B cell (primary cell): ENCODE data around the gene TMEM86B. TPM values are rescaled to one million over a fixed set of nuclear protein-coding genes. Genes with fewer than 3 reads are reported as not detected.

Source experiments
- ATAC-seq: fragments of 200-7000 bp; cut with Tn5 transposase; one replicate; pipeline ENCODE4 v1.10.0; 2021; ENCODE audit warnings: low read depth, mild to moderate bottlenecking, moderate number of reproducible peaks, moderate library complexity
- CTCF ChIA-PET: fragments of 350-600 bp; sonication (Branson Sonifier 250); formaldehyde crosslinking; loops from one replicate; lab custom pipeline; 2021; ENCODE audit warnings: antibody characterized with exemption, inconsistent platforms; lab: Charles Lee
- POLR2A ChIA-PET: fragments of 350-600 bp; sonication (Branson Sonifier 250); formaldehyde crosslinking; loops from one replicate; lab custom pipeline; 2021; ENCODE audit warnings: antibody characterized with exemption; lab: Charles Lee
- DNase-seq: peaks from one replicate; pipeline ENCODE4 v3.0.0; 2013
- H2AFZ ChIP-seq: 2 replicates; pipeline ENCODE4 v1.6.1; 2012; ENCODE audit warnings: mild to moderate bottlenecking, low read depth, low read length; ENCODE audit not compliant: insufficient read depth, poor library complexity, severe bottlenecking
- H3K27ac ChIP-seq, 2 donors: 1 replicate in 1 of 2; 2 replicates in 1 of 2; pipeline ENCODE4 v1.5.1; 2012 to 2013; ENCODE audit warnings: low read length in 2 of 2, mild to moderate bottlenecking in 2 of 2, moderate library complexity in 1 of 2
- H3K27me3 ChIP-seq, 4 experiments: fragments of 200-600 bp in 1 of 4; sonication (generic) in 1 of 4; replicated peaks in 1 of 4; 1 replicate in 2 of 4; 2 replicates in 2 of 4; pipeline versions ENCODE4 v1.6.1 to v1.7.0; 2013 to 2016; ENCODE audit warnings: low read length in 3 of 4, mild to moderate bottlenecking in 2 of 4, mixed read lengths in 1 of 4, moderate library complexity in 1 of 4; ENCODE audit not compliant: insufficient read depth in 4 of 4, control insufficient read depth in 3 of 4; ENCODE audit errors: control extremely low read depth in 1 of 4
- H3K36me3 ChIP-seq, 2 experiments: replicated peaks in 1 of 2; 1 replicate in 1 of 2; 2 replicates in 1 of 2; pipeline versions ENCODE4 v1.6.1 to v1.7.1; 2013; ENCODE audit warnings: low read length in 1 of 2; ENCODE audit not compliant: insufficient read depth in 2 of 2, control insufficient read depth in 1 of 2; ENCODE audit errors: control extremely low read depth in 1 of 2, extremely low read depth in 1 of 2
- H3K4me1 ChIP-seq, 2 donors: fragments of 200-600 bp in 1 of 2; sonication (generic) in 1 of 2; 1 replicate in 1 of 2; 2 replicates in 1 of 2; pipeline versions ENCODE4 v1.5.1 to v1.6.1; 2013 to 2017; ENCODE audit warnings: low read length in 2 of 2; ENCODE audit not compliant: control insufficient read depth in 2 of 2, insufficient read depth in 2 of 2
- H3K4me2 ChIP-seq: replicated peaks from 2 replicates; pipeline ENCODE3; 2012; ENCODE audit warnings: mild to moderate bottlenecking, low read depth, low read length; ENCODE audit not compliant: poor library complexity, severe bottlenecking
- H3K4me3 ChIP-seq, 5 experiments: fragments of 200-600 bp in 1 of 5; sonication (generic) in 1 of 5; 1 replicate in 3 of 5; 2 replicates in 2 of 5; pipeline versions ENCODE4 v1.5.1 to v1.7.0; 2011 to 2016; ENCODE audit warnings: low read length in 4 of 5, mild to moderate bottlenecking in 4 of 5, low read depth in 2 of 5, control low read depth in 1 of 5, moderate library complexity in 1 of 5; ENCODE audit not compliant: insufficient read depth in 1 of 5; ENCODE audit errors: control extremely low read depth in 1 of 5, extremely low read depth in 1 of 5
- H3K79me2 ChIP-seq: fragments of 200-600 bp; sonication (generic); one replicate; pipeline ENCODE4 v1.6.0; 2016; ENCODE audit warnings: low read length; ENCODE audit not compliant: control insufficient read depth, insufficient read depth
- H3K9ac ChIP-seq: fragments of 200-600 bp; sonication (generic); 2 replicates; pipeline ENCODE4 v1.6.1; 2017; ENCODE audit warnings: mild to moderate bottlenecking, low read length, moderate library complexity
- H3K9me3 ChIP-seq, 3 donors: one replicate each; pipeline versions ENCODE4 v1.6.1 to v1.7.1; 2013; ENCODE audit warnings: low read length in 2 of 3; ENCODE audit not compliant: control insufficient read depth in 2 of 3, insufficient read depth in 1 of 3; ENCODE audit errors: control extremely low read depth in 1 of 3
- H4K20me1 ChIP-seq: 2 replicates; pipeline ENCODE4 v1.6.0; 2012; ENCODE audit warnings: mild to moderate bottlenecking, low read length; ENCODE audit not compliant: insufficient read depth, control insufficient read depth, poor library complexity, severe bottlenecking
- H3K27ac Mint-ChIP-seq: one replicate; pipeline ENCODE4 v1.8.0; 2021; ENCODE audit warnings: mixed read lengths
- H3K27me3 Mint-ChIP-seq: one replicate; pipeline ENCODE4 v1.8.0; 2021; ENCODE audit warnings: mixed read lengths
- H3K4me1 Mint-ChIP-seq: one replicate; pipeline ENCODE4 v1.8.0; 2021; ENCODE audit warnings: mixed read lengths
- H3K4me3 Mint-ChIP-seq: one replicate; pipeline ENCODE4 v1.8.0; 2021; ENCODE audit warnings: mixed read lengths
- H3K9me3 Mint-ChIP-seq: one replicate; pipeline ENCODE4 v1.8.0; 2022; ENCODE audit warnings: mixed read lengths; ENCODE audit not compliant: insufficient read depth
- EZH2 ChIP-seq: IDR thresholded peaks from 2 replicates; pipeline ENCODE4 v1.6.1; 2012; ENCODE audit warnings: borderline replicate concordance, low read depth, mild to moderate bottlenecking, moderate library complexity, low read length; ENCODE audit not compliant: insufficient read depth, poor library complexity, severe bottlenecking
- WGBS: methylation state at CpG from one replicate; pipeline ENCODE4 v1.1.5; 2013; ENCODE audit warnings: missing lambda C conversion rate; ENCODE audit not compliant: insufficient coverage; 5-methylcytosine and 5-hydroxymethylcytosine counted together
- intact Hi-C: fragments of 100-400 bp; cut with micrococcal nuclease; formaldehyde crosslinking; loops from one replicate; pipeline ENCODE4 v1.10.0; 2022
- polyA plus RNA-seq: library from polyadenylated mRNA; depleted of rRNA; stranded (reverse); fragments of >200 nt; gene quantifications from 2 replicates; pipeline ENCODE4 v1.2.3, GENCODE V29; 2012
- total RNA-seq, 2 donors: library from RNA; stranded (reverse); fragments of 120-200 nt in 1 of 2; gene quantifications; 1 replicate in 1 of 2; 2 replicates in 1 of 2; pipeline versions ENCODE4 v1.2.3 to v1.2.4, GENCODE V29; 2013 to 2022
- TF ChIP-seq, protein P1 (sequence below): fragments of 200-600 bp; IDR thresholded peaks from one replicate; pipeline ENCODE4 v1.8.0; 2022; ENCODE audit warnings: antibody characterized with exemption, mild to moderate bottlenecking

The TMEM86B gene
- total and polyA plus RNA-seq, 2 donors (not counting 1 experiment from before 2014, with no cell fraction given): 13.6 to 20.7 TPM

DNA sequence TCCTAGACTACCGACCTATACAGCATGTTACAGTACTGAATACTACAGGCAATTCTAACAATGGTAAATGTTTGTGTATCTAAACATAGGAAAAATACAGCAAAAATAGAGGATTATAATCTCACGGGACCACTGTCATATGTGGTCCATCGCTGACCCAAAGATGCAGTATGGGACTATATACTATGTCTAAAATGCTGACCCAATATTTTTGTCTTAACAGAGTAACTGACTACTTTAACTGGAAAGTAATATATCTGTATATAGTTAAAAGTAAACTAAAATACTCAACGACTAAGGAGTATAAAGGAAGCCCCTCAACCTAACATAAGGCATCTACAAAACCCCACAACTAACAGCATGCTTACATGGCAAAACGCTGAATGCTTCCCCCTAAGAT lies 4.4 kb upstream of the TMEM86B start:
- ATAC-seq: no peak
- H3K36me3 ChIP-seq: peaks cover 0 to 82% of the 10 kb centered on the region in 2 experiments
- peaks cover 80% of the 10 kb centered on the region for H4K20me1 ChIP-seq
- Mint-ChIP-seq H3K27ac (no peak overlapping the region), H3K4me3 (no peak overlapping the region), H3K9me3 (no peaks in the 10 kb centered on the region), H3K27me3 (no peaks in the 10 kb centered on the region), H3K4me1 (no peaks in the 10 kb centered on the region)
- H2AFZ ChIP-seq: no peak overlapping the region
- WGBS: 83% methylated on average over 1 of the region's 5 CpGs
- DNase-seq: no peak
- ChIA-PET CTCF (interaction anchor here (1.2 to 1.3 kb wide), 2 partner anchors 13 to 21 kb away, joined by 3 read pairs; no protein-coding TSS in a partner anchor), POLR2A (no interaction called here)
- intact Hi-C loops: no loop called here
- no peak overlapping the region for H3K4me3 ChIP-seq
- no peak overlapping the region for H3K4me2 ChIP-seq
- H3K27ac ChIP-seq: no peak overlapping the region
- H3K79me2 ChIP-seq: peaks cover 24% of the 10 kb centered on the region
- H3K4me1 ChIP-seq: no peaks in the 10 kb centered on the region
- H3K9ac ChIP-seq: no peak overlapping the region
- H3K27me3 ChIP-seq: no peaks in the 10 kb centered on the region
- H3K9me3 ChIP-seq: no peaks in the 10 kb centered on the region
- no peak for TF ChIP-seq EZH2
- TF ChIP-seq, protein P1, sequence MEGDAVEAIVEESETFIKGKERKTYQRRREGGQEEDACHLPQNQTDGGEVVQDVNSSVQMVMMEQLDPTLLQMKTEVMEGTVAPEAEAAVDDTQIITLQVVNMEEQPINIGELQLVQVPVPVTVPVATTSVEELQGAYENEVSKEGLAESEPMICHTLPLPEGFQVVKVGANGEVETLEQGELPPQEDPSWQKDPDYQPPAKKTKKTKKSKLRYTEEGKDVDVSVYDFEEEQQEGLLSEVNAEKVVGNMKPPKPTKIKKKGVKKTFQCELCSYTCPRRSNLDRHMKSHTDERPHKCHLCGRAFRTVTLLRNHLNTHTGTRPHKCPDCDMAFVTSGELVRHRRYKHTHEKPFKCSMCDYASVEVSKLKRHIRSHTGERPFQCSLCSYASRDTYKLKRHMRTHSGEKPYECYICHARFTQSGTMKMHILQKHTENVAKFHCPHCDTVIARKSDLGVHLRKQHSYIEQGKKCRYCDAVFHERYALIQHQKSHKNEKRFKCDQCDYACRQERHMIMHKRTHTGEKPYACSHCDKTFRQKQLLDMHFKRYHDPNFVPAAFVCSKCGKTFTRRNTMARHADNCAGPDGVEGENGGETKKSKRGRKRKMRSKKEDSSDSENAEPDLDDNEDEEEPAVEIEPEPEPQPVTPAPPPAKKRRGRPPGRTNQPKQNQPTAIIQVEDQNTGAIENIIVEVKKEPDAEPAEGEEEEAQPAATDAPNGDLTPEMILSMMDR: no peak

DNA sequence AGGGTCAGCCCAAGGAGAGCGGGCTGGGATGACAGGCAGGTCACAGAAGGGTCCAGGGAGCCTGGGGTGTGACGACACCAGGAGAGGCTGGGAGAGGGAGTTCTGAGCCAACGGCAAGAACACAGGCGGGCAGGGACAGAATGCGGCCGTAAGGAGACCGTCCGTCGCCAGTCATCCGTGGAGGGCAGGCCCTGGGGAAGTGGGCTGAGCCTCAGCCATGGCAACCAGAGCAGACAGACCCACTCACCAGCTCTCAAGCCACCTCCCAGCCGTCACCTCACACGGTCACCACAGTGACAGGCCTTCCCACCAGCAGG lies 3.7 kb upstream of the TMEM86B start:
- CTCF ChIA-PET: no interaction called here

More for the DNA sequence above, 3.7 kb upstream of the TMEM86B start:
- Histone ChIP-seq H3K9ac (no peak overlapping the region), H3K4me1 (no peaks in the 10 kb centered on the region), H3K9me3 (no peaks in the 10 kb centered on the region), H3K27me3 (no peaks in the 10 kb centered on the region), H3K4me3 (no peak overlapping the region), H3K4me2 (no peak overlapping the region), H2AFZ (no peak overlapping the region), H4K20me1 (peaks cover 80% of the 10 kb centered on the region), H3K79me2 (peaks cover 17% of the 10 kb centered on the region), H3K36me3 (peaks cover 0 to 77% of the 10 kb centered on the region in 2 experiments), H3K27ac (no peak overlapping the region)
- POLR2A ChIA-PET: no interaction called here
- Mint-ChIP-seq H3K9me3 (no peaks in the 10 kb centered on the region), H3K27me3 (no peaks in the 10 kb centered on the region), H3K4me1 (no peaks in the 10 kb centered on the region), H3K4me3 (no peak overlapping the region), H3K27ac (no peak overlapping the region)
- TF ChIP-seq EZH2: no peak
- TF ChIP-seq, protein P1: no peak
- intact Hi-C loops: no loop called here
- DNase-seq (no peak), ATAC-seq (no peak)
- 100% methylated on average over 6 of the region's 12 CpGs for WGBS
